Neural cell (in vitro differentiated cells): ENCODE data around the gene SORCS1. TPM values are rescaled to one million over a fixed set of nuclear protein-coding genes. Genes with fewer than 3 reads are reported as not detected.
"Not testable (repeated sequence)": the region's sequence is repeated elsewhere in the genome, so short reads cannot be mapped to it uniquely, and the experiment has no call there.

Experiments used
- H2AFZ ChIP-seq: fragments of 200-600, 300-800 bp; sonication (generic), shearing (Covaris generic); 2 replicates; pipeline ENCODE4 v1.6.0; 2014; ENCODE audit warnings: low read depth, mild to moderate bottlenecking, antibody characterized with exemption, low read length, moderate library complexity
- H3F3A ChIP-seq: fragments of 200-600 bp; shearing (Covaris generic); 2 replicates; pipeline ENCODE4 v1.6.1; 2016; ENCODE audit warnings: mild to moderate bottlenecking, moderate library complexity, mixed read lengths, antibody characterized with exemption, low read length; ENCODE audit not compliant: insufficient read depth, poor library complexity, severe bottlenecking
- H3K27ac ChIP-seq: fragments of 200-600, 300-800 bp; sonication (generic), shearing (Covaris generic); 2 replicates; pipeline ENCODE4 v1.5.1; 2014; ENCODE audit warnings: mild to moderate bottlenecking, low read length, moderate library complexity
- H3K27me3 ChIP-seq: fragments of 300-800, 200-600 bp; sonication (generic), shearing (Covaris generic); 2 replicates; pipeline ENCODE4 v1.6.0; 2014; ENCODE audit warnings: mild to moderate bottlenecking, low read depth, low read length, moderate library complexity; ENCODE audit not compliant: insufficient read depth
- H3K36me3 ChIP-seq: fragments of 300-800, 200-600 bp; sonication (generic), shearing (Covaris generic); 2 replicates; pipeline ENCODE4 v1.5.1; 2014; ENCODE audit warnings: mild to moderate bottlenecking, antibody characterized with exemption, low read length, moderate library complexity; ENCODE audit not compliant: insufficient read depth
- H3K4me2 ChIP-seq: fragments of 300-800, 200-600 bp; sonication (generic), shearing (Covaris generic); 2 replicates; pipeline ENCODE4 v1.6.0; 2014; ENCODE audit warnings: mild to moderate bottlenecking, low read length
- H3K4me3 ChIP-seq: fragments of 300-800, 200-600 bp; sonication (generic), shearing (Covaris generic); 2 replicates; pipeline ENCODE4 v1.5.1; 2014; ENCODE audit warnings: mild to moderate bottlenecking, low read length, moderate library complexity
- H3K79me2 ChIP-seq: fragments of 200-600 bp; shearing (Covaris generic); replicated peaks from 2 replicates; pipeline ENCODE4 v1.6.0; 2014; ENCODE audit warnings: mild to moderate bottlenecking, low read length, moderate library complexity; ENCODE audit not compliant: insufficient read depth
- H3K9ac ChIP-seq: fragments of 300-800, 200-600 bp; sonication (generic), shearing (Covaris generic); 2 replicates; pipeline ENCODE4 v1.6.1; 2016; ENCODE audit warnings: mild to moderate bottlenecking, low read length, mixed read lengths
- H3K9me2 ChIP-seq: fragments of 200-600 bp; shearing (Covaris generic); 2 replicates; pipeline ENCODE4 v1.6.1; 2016; ENCODE audit warnings: mild to moderate bottlenecking, low read length, mixed read lengths; ENCODE audit not compliant: insufficient read depth
- H3K9me3 ChIP-seq: fragments of 200-600, 300-800 bp; sonication (generic), shearing (Covaris generic); 2 replicates; pipeline ENCODE4 v1.6.1; 2016; ENCODE audit warnings: mild to moderate bottlenecking, mixed run types, low read length, moderate library complexity, mixed read lengths
- H4K20me1 ChIP-seq: fragments of 200-600 bp; shearing (Covaris generic); 2 replicates; pipeline ENCODE4 v1.6.1; 2016; ENCODE audit warnings: mild to moderate bottlenecking, mixed run types; ENCODE audit not compliant: insufficient read depth
- EP300 ChIP-seq: fragments of 450-650 bp; conservative IDR thresholded peaks from 2 replicates; pipeline ENCODE4 v1.6.1; 2014; ENCODE audit warnings: antibody characterized with exemption, mild to moderate bottlenecking, moderate library complexity; ENCODE audit not compliant: poor library complexity, severe bottlenecking
- EZH2 ChIP-seq: fragments of 200-600, 300-800 bp; shearing (Covaris generic), sonication (generic); IDR thresholded peaks from 2 replicates; pipeline ENCODE4 v1.6.1; 2014; ENCODE audit warnings: antibody characterized with exemption, low read length, borderline replicate concordance, mild to moderate bottlenecking; ENCODE audit not compliant: insufficient read depth, poor library complexity, severe bottlenecking
- MXI1 ChIP-seq: fragments of 450-650 bp; conservative IDR thresholded peaks from 2 replicates; pipeline ENCODE4 v1.6.1; 2014; ENCODE audit warnings: antibody characterized with exemption, mild to moderate bottlenecking; ENCODE audit not compliant: poor library complexity, severe bottlenecking
- POLR2AphosphoS5 ChIP-seq: IDR thresholded peaks from 2 replicates; pipeline ENCODE4 v1.6.1; 2012
- RAD21 ChIP-seq: fragments of 450-650 bp; conservative IDR thresholded peaks from 2 replicates; pipeline ENCODE4 v1.6.1; 2014; ENCODE audit warnings: antibody characterized with exemption, mild to moderate bottlenecking, moderate library complexity
- SMC3 ChIP-seq: fragments of 450-650 bp; conservative IDR thresholded peaks from 2 replicates; pipeline ENCODE4 v1.6.1; 2014; ENCODE audit warnings: antibody characterized with exemption, mild to moderate bottlenecking, moderate library complexity; ENCODE audit not compliant: poor library complexity
- TAF1 ChIP-seq: IDR thresholded peaks from 2 replicates; pipeline ENCODE4 v1.6.1; 2012; ENCODE audit warnings: low read depth
- polyA plus RNA-seq: library from polyadenylated mRNA; depleted of rRNA; stranded (reverse); fragments of >200 nt; gene quantifications from 2 replicates; pipeline ENCODE4 v1.2.3, GENCODE V29; 2014
- TF ChIP-seq, protein P1 (sequence below): fragments of 450-650 bp; IDR thresholded peaks from 2 replicates; pipeline ENCODE4 v1.5.1; 2014; ENCODE audit warnings: antibody characterized with exemption, mild to moderate bottlenecking, moderate library complexity; ENCODE audit not compliant: poor library complexity, severe bottlenecking
- TF ChIP-seq, protein P2 (sequence below): IDR thresholded peaks from 2 replicates; pipeline ENCODE4 v1.6.1; 2012; ENCODE audit warnings: borderline replicate concordance

The SORCS1 gene
- polyA plus RNA-seq, 1 donor from 2014 or later: 27.0 TPM

DNA sequence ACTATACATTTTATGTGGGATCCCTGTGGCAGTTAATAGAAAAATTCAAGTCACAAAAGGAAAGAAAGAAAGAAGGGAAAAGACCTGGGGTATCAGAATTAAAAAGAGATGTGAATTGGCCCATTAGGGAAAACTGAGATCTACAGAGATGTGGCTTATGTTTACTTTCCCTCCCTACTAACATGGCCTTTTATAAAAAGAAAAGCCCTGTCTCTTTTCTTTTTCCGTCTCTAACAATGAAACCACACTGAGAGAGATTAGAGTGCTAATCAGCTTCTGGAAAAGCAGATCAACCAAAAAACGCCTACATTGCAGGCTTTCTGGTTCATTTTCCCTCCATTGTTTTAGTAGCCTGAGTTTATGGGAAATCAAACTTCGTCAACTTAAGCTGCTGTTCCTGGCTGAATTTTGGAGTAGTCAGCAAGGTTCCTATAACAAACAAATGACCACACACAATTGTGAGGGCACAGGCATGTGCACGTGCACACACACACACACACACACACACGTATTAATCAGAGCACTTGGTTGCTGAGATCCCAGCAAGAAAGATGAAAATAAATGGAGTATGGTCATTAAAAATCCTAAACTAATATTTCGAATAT lies 235.1 kb downstream of the SORCS1 start:
- no peaks in the 10 kb centered on the region for H3K36me3 ChIP-seq
- H3K9me2 ChIP-seq: no peaks in the 10 kb centered on the region
- TF ChIP-seq, protein P1, sequence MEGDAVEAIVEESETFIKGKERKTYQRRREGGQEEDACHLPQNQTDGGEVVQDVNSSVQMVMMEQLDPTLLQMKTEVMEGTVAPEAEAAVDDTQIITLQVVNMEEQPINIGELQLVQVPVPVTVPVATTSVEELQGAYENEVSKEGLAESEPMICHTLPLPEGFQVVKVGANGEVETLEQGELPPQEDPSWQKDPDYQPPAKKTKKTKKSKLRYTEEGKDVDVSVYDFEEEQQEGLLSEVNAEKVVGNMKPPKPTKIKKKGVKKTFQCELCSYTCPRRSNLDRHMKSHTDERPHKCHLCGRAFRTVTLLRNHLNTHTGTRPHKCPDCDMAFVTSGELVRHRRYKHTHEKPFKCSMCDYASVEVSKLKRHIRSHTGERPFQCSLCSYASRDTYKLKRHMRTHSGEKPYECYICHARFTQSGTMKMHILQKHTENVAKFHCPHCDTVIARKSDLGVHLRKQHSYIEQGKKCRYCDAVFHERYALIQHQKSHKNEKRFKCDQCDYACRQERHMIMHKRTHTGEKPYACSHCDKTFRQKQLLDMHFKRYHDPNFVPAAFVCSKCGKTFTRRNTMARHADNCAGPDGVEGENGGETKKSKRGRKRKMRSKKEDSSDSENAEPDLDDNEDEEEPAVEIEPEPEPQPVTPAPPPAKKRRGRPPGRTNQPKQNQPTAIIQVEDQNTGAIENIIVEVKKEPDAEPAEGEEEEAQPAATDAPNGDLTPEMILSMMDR: no peak
- TF ChIP-seq POLR2AphosphoS5 (no peak), TAF1 (no peak), EP300 (no peak), EZH2 (no peak), RAD21 (no peak), MXI1 (no peak), SMC3 (no peak)
- TF ChIP-seq, protein P2, sequence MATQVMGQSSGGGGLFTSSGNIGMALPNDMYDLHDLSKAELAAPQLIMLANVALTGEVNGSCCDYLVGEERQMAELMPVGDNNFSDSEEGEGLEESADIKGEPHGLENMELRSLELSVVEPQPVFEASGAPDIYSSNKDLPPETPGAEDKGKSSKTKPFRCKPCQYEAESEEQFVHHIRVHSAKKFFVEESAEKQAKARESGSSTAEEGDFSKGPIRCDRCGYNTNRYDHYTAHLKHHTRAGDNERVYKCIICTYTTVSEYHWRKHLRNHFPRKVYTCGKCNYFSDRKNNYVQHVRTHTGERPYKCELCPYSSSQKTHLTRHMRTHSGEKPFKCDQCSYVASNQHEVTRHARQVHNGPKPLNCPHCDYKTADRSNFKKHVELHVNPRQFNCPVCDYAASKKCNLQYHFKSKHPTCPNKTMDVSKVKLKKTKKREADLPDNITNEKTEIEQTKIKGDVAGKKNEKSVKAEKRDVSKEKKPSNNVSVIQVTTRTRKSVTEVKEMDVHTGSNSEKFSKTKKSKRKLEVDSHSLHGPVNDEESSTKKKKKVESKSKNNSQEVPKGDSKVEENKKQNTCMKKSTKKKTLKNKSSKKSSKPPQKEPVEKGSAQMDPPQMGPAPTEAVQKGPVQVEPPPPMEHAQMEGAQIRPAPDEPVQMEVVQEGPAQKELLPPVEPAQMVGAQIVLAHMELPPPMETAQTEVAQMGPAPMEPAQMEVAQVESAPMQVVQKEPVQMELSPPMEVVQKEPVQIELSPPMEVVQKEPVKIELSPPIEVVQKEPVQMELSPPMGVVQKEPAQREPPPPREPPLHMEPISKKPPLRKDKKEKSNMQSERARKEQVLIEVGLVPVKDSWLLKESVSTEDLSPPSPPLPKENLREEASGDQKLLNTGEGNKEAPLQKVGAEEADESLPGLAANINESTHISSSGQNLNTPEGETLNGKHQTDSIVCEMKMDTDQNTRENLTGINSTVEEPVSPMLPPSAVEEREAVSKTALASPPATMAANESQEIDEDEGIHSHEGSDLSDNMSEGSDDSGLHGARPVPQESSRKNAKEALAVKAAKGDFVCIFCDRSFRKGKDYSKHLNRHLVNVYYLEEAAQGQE: no peak
- no peaks in the 10 kb centered on the region for H3K27me3 ChIP-seq
- no peak overlapping the region for H3K9ac ChIP-seq
- H3F3A ChIP-seq: no peaks in the 10 kb centered on the region
- no peak overlapping the region for H3K27ac ChIP-seq
- no peaks in the 10 kb centered on the region for H3K79me2 ChIP-seq
- no peak overlapping the region for H3K4me3 ChIP-seq
- no peak overlapping the region for H3K4me2 ChIP-seq
- no peaks in the 10 kb centered on the region for H3K9me3 ChIP-seq
- no peak overlapping the region for H2AFZ ChIP-seq
- no peaks in the 10 kb centered on the region for H4K20me1 ChIP-seq

DNA sequence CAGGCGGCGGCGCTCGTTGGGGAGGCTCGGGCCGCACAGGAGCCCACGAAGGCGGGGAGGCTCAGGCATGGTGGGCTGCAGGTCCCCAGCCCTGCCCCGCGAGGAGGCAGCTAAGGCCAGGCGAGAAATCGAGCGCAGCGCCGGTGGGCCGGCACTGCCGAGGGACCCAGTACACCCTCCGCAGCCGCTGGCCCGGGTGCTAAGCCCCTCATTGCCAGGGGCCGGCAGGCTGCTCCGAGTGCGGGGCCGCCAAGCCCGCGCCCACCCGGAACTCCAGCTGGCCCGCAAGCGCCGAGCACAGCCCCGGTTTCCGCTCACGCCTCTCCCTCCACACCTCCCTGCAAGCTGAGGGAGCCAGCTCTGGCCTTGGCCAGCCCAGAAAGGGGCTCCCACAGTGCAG lies 236.4 kb downstream of the SORCS1 start:
- not testable (repeated sequence) for H4K20me1 ChIP-seq, H3F3A ChIP-seq, H3K27me3 ChIP-seq, H3K4me2 ChIP-seq, H3K9me3 ChIP-seq, H3K9ac ChIP-seq, H3K9me2 ChIP-seq, H3K4me3 ChIP-seq, H2AFZ ChIP-seq, H3K79me2 ChIP-seq, H3K27ac ChIP-seq, H3K36me3 ChIP-seq

DNA sequence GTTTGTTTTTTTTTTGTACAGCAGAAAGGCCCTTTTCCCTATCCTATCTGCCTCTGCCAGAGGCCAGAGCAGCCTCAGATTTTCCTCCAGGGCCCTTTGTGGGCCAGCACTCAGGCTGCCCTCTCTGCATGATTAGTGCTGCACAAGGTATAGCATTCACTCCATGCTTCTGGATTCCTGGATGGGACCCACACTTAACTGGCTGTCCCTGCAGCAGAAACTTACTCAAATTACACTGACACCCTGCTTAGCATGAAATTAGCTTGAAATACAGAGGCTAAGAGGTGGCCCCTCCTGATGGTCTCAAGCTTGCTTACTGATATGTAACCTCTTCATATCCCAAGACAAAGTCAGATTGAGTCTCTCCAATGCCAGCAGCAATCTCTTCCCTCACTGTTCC lies 239.3 kb downstream of the SORCS1 start:
- H3K79me2 ChIP-seq: no peaks in the 10 kb centered on the region
- H3K9me3 ChIP-seq: no peaks in the 10 kb centered on the region
- no peak overlapping the region for H3K27ac ChIP-seq
- TF ChIP-seq, protein P1: no peak
- TF ChIP-seq SMC3: no peak
- no peak for TF ChIP-seq EZH2
- no peak for TF ChIP-seq RAD21
- no peaks in the 10 kb centered on the region for H3F3A ChIP-seq
- H3K9ac ChIP-seq: no peak overlapping the region
- H2AFZ ChIP-seq: no peak overlapping the region
- H3K4me3 ChIP-seq: no peak overlapping the region
- no peaks in the 10 kb centered on the region for H3K9me2 ChIP-seq
- H4K20me1 ChIP-seq: no peaks in the 10 kb centered on the region
- no peaks in the 10 kb centered on the region for H3K27me3 ChIP-seq
- H3K36me3 ChIP-seq: no peaks in the 10 kb centered on the region
- no peak overlapping the region for H3K4me2 ChIP-seq
